ENCODE data around the gene HLA-DMB.

The HLA-DMB gene

GRCh38 chr6:32971242-32971580, 30.4 kb upstream of the HLA-DMB start:
- no peak for ATAC-seq
- TF ChIP-seq CSRNP3 (CRISPR knock-in tag; IDR thresholded peaks at IDR 0.05), result 0 out of 2 replicates have a peak, but pooled peaks have one; percentile 14
- TF ChIP-seq ZNF8 (CRISPR knock-in tag; IDR thresholded peaks at IDR 0.05), result no peak

GRCh38 chr6:32970413-32971241, 29.8 kb upstream of the HLA-DMB start:
- ATAC-seq, result peak; percentile 12
- TF ChIP-seq ESRRG (CRISPR knock-in tag; IDR thresholded peaks at IDR 0.05) (0 out of 2 replicates have a peak, but pooled peaks have one; percentile 14), BACH2 (CRISPR knock-in tag; IDR thresholded peaks at IDR 0.05; ENCODE audit: borderline replicate concordance) (no peak), GLIS3 (CRISPR knock-in tag; IDR thresholded peaks at IDR 0.05) (no peak), PATZ1 (CRISPR knock-in tag; IDR thresholded peaks at IDR 0.05; ENCODE audit: borderline replicate concordance) (peak; percentile 70; the same call in 1 of the 2 replicates), ZFP3 (CRISPR knock-in tag; IDR thresholded peaks at IDR 0.05) (no peak)

GRCh38 chr6:32969685-32970412, 29.0 kb upstream of the HLA-DMB start:
- peak; percentile 3 for ATAC-seq
- TF ChIP-seq RARB (CRISPR knock-in tag; IDR thresholded peaks at IDR 0.05), result 0 out of 2 replicates have a peak, but pooled peaks have one; percentile 16
- peak; percentile 63; the same call in 1 of the 2 replicates for TF ChIP-seq ZC3H10 (CRISPR knock-in tag; IDR thresholded peaks at IDR 0.05)
- TF ChIP-seq OSR1 (CRISPR knock-in tag; IDR thresholded peaks at IDR 0.05), result no peak

GRCh38 chr6:32968867-32969684, 28.2 kb upstream of the HLA-DMB start:
- TF ChIP-seq PATZ1 (CRISPR knock-in tag; IDR thresholded peaks at IDR 0.05; ENCODE audit: borderline replicate concordance) (peak; percentile 100), CSDC2 (CRISPR knock-in tag; IDR thresholded peaks at IDR 0.05) (0 out of 2 replicates have a peak, but pooled peaks have one; percentile 52), ZNF8 (CRISPR knock-in tag; IDR thresholded peaks at IDR 0.05) (no peak), ZFP3 (CRISPR knock-in tag; IDR thresholded peaks at IDR 0.05) (peak; percentile 58; the same call in 1 of the 2 replicates), ZNF70 (CRISPR knock-in tag; IDR thresholded peaks at IDR 0.05) (no peak), TSHZ2 (CRISPR knock-in tag; IDR thresholded peaks at IDR 0.05) (0 out of 2 replicates have a peak, but pooled peaks have one; percentile 31)

More at GRCh38 chr6:32968867-32969684, 28.2 kb upstream of the HLA-DMB start:
- peak; percentile 2 for ATAC-seq

Measured in SK-N-SH treated with all-trans-retinoic acid at 6 μM for 48 hours (cell line).